Activated CD4-positive, alpha-beta T cell treated with anti-CD3 and anti-CD28 coated beads, Interleukin-2, amount 50 U/mL, for 24 hours (primary cell): Measurements from ENCODE around the gene CD36.
"Not testable (repeated sequence)": the region's sequence is repeated elsewhere in the genome, so short reads cannot be mapped to it uniquely, and the experiment has no call there.

ENCODE experiments used
- DNase-seq, 2 donors: peaks; one replicate each; pipeline ENCODE4 v3.0.0-alpha.2; 2020; ENCODE audit warnings: low read depth in 1 of 2, low spot score in 1 of 2

CD36 gene

GRCh38 chr7:80649011-80649410 lies 10.6 kb downstream of the CD36 start:
- no peak for DNase-seq

DNA sequence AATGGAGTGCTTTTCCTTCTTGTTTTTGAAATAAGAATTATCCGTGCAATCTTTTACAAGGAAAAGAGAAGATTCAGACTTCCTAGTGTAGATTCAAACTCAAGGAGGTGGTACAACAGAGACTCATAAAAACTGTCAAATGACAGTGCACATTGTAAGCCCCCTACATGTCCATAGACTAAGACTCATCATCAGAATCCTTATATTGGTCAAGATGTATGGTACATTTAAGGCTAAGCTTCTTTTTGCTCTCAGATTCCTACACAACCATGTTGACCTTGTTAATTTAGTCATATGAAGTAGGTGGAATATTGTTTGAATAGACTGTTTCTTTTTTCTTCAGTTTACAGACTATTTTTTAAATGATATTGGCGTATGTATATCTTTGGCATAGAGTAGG lies 11.6 kb downstream of the CD36 start:
- no peak for DNase-seq

DNA sequence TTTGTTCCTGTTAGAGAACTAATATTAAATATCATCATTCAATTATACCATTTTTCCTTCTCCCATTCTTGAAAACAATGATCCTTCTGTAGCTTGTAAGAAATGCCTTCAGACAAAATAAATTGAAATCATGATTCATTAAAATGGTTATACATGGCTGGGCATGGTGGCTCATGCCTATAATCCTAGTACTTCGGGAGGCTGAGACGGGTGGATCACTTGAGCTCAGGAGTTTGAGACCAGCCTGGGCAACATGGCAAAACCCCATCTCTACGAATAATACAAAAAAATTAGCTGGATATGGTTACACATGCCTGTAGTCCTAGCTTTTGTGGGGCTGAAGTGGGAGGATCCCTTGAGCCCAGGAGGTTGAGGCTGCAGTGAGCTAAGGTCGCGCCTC lies 13.0 kb downstream of the CD36 start:
- no peak for DNase-seq

DNA sequence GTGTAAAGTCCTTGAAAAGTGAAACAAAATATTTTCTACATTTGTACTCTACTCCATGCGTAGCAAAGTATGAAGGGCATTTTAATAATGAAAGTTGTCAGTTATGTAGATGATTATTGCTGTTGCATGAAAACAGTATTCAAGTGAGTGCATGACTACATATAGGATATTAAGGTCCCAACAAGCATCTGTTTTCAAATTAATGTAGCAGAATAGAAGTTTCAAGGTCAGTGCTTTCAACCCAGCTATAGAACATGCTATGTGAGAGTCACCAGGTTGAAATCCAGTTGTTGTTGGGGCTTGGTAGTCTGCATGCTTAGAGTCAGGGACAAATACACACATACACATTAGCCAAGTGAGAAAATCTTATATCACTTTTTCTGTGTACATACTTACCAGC lies 14.8 kb downstream of the CD36 start:
- no peak for DNase-seq

- no peak for DNase-seq
Observed at GRCh38 chr7:80654887-80655340, 16.5 kb downstream of the CD36 start.

- no peak for DNase-seq
Observed at GRCh38 chr7:80656029-80656428, 17.6 kb downstream of the CD36 start.

DNA sequence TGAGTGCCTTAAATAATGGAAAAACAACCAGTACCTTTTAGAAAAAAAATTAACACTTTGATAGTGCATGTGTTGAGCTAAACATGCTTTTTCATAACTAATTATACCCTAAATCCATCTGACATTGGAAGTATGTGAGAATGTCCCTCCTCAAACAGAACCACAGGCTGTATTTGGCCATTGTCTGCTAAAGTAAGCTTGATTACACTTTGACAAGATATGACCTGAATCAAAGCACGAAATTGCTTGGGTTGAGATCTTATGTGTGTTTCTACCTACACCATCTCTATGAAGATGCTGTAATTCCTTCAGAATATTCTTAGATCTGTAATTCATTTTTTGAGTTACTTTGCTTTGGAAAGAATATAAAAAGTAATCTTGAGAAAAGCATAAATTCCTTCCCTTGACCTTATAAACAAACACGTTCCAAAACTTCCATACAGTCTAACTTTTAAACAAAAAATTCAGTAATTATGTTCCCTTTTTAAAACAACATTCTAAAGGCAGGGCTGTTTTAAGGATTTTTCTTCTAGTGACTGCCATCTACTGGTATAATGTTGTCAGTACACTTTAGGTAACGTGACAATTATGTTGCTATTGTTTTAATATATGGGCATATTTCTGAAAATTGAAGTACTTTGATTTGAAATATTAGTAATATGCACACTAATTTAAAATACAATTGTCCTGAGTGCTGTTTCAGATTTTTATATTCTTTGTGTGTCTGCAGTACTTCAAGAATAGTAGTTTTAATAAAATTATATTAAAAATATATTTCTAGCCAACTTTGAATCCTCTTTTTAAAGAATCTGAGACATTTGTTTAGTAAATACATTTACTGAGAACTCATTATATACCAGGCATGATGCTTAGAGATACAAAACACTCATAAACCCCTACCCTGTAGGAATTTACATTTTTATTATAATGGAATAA lies 20.9 kb downstream of the CD36 start:
- no peak for DNase-seq

DNA sequence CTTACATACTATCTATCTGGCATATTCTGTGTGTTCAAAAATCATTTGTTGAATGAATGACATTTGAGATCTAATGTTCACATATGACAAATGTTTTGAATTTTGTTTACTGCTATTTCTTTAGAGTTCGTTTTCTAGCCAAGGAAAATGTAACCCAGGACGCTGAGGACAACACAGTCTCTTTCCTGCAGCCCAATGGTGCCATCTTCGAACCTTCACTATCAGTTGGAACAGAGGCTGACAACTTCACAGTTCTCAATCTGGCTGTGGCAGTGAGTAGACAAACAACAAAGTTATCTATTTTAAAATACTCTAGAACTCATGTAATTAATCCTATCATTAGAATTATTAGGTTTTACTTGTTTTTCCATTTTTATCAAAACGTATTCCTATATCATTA lies 22.5 kb downstream of the CD36 start:
- DNase-seq, result no peak

GRCh38 chr7:80661729-80662128 lies 23.3 kb downstream of the CD36 start:
- no peak for DNase-seq

- DNase-seq, result no peak
Observed at GRCh38 chr7:80662252-80662651, 23.8 kb downstream of the CD36 start.

DNA sequence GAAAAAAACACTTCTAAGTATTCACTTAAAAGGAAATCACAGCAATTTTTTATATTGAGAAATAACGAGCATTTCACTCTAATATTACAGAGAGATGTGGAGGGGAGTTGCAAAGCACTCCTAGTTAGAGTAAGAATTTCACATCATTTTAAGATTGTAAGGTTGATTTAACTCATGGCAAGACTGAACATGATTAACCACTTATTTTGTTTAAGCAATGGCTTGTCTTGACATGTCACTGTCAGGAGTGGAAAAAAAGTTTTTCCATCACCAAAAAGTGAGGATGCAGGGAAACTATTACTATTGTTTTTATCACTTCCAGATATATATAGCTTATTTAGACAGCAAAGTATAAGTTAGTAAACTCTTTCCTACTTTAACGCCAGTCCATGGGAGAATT lies 27.1 kb downstream of the CD36 start:
- DNase-seq, result no peak

GRCh38 chr7:80666376-80666775 lies 27.9 kb downstream of the CD36 start:
- no peak for DNase-seq

GRCh38 chr7:80669367-80669766 lies 30.9 kb downstream of the CD36 start:
- not testable (repeated sequence) for DNase-seq

- DNase-seq, result no peak
Observed at GRCh38 chr7:80671744-80672143, 33.3 kb downstream of the CD36 start.

GRCh38 chr7:80675090-80675489 lies 36.6 kb downstream of the CD36 start:
- DNase-seq, result no peak

DNA sequence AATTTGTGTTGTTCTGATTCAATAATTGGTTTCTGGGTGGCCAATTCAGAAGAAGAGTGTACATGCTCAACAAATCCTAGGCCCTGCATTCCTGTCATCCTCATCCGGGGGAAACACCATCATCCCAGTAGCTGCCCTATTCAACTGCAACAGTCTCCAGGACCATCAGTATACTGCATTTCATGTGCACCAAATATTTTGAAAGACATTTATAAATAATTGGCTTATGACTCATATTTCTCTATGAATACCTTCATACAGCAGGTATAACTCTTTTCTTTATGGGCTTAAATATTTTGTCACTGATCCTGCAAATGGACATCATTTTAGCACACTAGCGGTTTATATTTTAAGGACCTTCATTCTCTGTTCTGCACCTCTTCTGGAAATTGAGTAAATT lies 38.0 kb downstream of the CD36 start:
- no peak for DNase-seq

DNA sequence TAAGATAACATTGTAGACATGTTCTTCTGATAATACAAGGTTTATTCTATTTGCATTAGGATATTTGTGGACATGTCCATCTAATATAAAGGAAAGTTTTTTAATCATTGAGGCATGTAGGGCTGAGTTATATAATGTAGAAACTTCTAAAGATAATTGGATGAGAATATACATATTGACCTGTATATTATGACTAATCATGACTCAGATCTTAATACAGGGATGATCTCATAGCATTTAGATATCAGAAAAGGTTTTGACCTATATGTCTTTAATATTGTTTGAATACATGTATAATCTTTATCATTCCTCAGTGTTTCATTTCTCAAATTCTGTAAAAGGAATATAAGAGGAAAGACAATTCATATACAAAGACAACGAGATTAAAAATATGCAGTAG lies 39.2 kb downstream of the CD36 start:
- DNase-seq, result no peak

GRCh38 chr7:80678707-80679106 lies 40.3 kb downstream of the CD36 start:
- DNase-seq, result no peak

GRCh38 chr7:80679921-80680907 lies 41.8 kb downstream of the CD36 start:
- no peak for DNase-seq

DNA sequence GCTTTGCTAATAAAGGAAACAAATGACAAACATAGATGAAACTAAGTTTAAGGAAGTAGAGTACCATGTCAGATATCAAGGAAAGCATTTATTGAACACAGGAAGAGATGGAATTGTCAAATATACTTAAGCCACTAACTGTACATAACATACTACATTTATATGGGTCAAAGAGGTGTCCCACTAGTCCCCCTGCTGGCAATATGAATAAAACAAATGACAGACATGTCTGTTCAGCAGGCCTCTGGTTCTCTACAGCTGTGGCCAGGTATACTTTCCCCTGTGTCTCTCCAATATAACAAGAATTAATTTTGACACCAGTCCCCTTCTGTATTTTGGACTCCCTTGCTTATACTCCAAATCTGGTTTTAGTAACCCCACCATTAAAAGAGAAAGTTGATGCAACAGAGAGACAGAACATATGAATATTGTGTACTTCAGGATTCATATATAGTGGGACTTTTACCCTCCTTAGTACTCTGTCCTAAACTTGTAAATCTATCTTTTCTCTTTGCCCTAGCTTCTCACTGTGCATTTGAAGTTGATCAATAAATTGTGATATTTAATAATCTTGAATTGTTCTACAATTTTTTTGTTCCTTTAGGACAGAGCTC lies 42.9 kb downstream of the CD36 start:
- no peak for DNase-seq

- no peak for DNase-seq
Observed at GRCh38 chr7:80682744-80683143, 44.3 kb downstream of the CD36 start.
